GM19238 (cell line): ENCODE results near the gene DLGAP4.
"Not testable (repeated sequence)": the region's sequence is repeated elsewhere in the genome, so short reads cannot be mapped to it uniquely, and the experiment has no call there.

ENCODE experiments used
- DNase-seq: peaks from one replicate; pipeline ENCODE4 v3.0.0; 2011; ENCODE audit warnings: low spot score; ENCODE audit not compliant: insufficient read length

The DLGAP4 gene

DNA sequence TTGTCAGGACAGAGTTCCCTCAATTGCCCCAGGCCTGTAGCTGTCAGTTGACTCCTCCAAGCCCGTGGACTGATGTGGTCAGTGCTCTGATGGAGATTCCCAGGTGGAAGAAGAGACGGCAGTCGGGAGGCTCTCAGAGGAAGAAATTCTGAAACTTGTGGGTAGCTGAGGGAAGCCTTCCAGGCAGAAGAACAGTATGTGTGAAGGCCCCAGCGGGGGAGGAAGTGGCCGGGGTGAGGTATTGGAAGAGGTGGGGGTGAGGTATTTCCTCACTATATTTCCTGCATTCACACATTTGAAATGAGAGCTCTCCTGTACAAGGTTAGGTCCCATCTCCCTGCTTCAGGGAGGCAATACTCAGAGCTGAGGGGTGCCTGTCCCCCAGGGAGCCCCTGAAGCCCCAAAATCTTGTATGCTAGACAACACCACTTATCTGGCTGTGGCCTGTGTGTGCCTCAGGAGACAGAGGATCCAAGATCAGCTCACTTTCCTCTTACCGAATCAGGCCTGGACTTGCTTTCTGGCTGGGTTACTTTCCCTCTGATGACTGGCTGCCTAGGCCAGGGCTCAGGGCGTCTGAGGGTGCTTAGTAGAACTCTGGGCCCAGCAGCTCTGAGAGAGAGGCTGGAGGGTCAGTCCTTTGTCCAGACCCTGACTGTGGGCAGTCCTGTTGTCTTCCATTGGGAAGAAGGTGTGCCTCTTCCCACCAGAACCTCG, 185.9 kb downstream of the DLGAP4 start:
- peak; percentile 58 for DNase-seq

DNA sequence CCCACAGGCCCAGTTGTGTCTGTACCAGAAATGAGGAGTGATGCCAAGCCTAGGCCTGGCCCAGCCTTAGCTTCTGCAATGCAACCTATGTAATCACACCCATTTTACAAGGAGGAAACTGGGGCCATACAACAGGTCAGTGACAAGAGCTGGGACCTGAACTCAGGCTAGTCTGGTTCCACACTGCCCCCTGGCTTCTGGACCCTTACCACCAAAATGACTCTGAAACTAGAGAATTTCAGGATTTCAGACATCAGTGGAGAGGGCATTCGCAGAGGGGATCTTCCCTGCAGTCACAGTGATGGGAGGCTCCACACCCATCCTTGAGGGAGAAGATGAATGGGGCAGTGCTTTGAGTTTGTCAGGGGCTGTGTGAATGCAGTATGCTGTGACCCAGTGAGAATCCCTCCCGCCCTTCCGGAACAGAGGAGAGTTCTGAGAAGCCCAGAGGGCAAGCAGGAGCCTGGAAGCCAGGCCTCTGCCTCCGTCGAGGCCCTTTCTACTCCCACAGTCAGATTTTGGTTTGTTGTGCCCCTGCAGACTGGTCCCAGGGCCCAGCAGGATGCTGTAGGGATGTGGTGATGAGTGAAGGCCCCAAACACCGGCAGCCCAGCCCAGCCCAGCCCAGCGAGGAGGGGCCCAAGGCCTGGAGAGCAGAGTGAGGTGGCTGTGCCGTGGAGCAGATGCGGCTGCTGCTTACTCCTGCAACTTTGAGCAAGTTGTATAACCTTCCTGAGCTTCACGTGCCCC, 187.1 kb downstream of the DLGAP4 start:
- DNase-seq, result no peak

DNA sequence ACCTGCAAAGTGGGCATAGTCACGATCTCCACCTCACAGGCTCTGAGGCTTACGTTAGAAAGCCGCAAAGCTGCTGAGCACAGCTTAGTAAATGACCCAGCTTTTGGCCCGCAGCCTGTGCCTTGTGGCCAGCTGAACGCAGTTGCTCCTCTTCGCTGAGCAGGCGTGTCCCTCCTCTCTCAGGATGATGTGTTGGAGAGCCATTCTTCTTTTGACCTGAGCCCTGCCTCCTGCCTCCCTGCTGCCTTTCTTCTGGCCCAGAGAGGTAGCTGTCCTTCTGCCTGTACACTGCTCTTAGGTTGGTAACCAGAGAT, 187.6 kb downstream of the DLGAP4 start:
- no peak for DNase-seq

DNA sequence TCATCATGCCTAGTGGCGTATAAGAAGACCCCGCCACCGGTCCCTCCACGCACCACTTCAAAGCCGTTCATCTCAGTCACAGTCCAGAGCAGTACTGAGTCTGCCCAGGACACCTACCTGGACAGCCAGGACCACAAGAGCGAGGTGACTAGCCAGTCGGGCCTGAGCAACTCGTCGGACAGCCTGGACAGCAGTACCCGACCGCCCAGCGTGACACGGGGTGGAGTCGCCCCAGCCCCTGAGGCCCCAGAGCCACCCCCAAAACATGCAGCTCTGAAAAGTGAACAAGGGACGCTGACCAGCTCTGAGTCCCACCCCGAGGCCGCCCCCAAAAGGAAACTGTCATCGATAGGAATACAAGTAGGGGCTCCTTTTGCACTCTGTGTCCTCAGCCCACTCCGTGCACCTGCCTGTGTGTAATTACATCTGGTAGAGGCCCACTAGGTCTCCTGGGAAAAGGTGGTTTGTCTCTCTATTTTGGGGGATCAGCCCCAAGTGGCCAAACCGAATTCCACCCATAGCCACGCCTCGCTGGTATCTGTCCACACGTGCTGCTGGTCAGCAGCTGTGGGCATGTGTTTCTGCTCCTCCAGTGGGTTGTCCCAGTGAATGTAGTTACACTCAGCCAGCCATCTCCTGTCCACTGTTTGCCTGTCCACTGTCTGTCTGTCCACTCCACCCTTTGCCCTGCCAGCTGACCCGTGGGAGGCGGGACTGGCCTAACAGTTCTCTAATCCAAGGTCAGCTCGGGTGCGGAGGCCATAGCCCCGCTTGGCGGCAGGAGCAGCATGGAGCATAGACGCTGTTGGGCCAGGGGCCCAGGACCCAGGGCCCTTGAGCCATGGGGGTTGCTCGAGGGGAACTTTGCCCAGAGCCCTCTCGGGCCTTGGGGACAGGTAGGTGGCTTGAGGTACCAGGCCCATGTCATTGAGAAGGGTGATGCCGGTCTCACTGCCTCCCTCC, 190.8 kb downstream of the DLGAP4 start:
- DNase-seq, result no peak

DNA sequence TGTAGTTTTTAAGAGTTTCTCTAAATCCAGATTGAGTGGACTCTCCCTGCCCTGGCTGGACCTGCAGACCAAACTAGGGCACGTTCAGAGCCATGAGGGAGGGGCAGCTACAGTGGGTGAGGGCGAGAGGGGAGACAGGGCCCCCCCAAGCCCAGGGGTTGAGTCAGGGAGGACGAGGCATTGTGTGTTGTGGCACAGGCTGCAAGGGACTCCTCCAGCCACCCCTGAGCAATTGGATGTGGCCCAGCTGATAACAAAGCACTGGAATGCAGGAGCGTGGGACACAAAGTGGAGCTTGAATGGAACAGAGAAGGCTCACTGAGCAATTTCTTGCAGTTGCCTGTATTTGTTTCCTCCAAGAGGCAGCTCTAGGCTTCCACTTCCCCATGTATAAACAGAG, 191.7 kb downstream of the DLGAP4 start:
- no peak for DNase-seq

DNA sequence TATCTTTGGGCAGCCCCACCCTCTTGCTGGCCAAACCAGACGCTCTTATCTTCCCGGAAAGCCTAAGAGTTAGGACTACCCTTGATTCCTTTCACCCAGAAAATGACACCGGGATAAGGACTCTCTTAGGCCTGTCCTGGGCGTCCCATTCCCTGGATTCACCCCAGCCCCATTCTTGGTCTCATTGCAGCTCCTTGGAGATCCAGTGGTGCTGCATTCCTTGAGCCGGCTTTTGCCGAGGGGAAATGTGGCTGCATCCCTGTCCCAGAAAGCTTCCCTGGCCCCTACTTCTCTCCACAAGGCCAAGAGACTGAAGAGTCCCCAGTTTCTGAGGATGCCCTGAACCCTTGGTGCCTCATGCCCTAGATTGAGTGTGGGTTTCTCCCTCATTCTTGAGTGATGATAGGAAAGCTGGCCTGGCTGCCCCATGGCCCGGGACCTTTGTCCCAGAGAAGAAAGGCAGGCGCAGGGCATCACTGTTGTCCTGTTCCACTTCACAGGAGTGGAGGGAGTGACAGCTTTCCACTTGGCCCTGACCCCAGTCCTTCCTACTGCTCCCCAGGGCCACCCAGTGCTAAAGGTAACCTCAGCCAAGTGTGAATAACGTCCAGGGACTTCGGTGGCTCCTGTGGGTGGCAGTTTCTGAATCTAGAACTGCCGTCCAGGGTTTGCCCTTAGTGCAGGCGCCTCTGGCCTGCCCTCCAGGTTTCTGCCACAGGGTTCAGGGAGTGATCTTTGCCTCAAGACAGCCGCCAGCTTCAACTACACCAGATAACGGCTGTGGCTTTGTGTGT, 192.4 kb downstream of the DLGAP4 start:
- no peak for DNase-seq

DNA sequence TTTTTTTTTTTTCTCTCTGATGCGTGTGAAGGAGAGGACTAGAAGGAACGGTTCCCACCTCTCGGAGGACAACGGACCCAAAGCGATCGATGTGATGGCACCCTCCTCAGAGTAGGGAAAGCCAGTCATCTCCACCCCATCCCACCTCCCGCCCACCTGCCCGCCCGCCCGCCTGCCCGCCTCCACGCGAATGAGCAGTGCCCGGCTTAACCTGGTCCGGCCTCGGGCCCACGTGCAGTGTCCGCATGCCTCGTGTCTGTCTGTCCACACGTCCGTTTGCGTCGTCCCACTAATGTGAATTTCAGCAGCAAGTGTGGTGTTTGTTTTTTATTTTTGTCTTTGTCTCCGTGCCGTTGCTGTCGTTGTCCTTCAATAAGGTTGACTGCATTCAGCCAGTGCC, 193.1 kb downstream of the DLGAP4 start:
- no peak for DNase-seq

DNA sequence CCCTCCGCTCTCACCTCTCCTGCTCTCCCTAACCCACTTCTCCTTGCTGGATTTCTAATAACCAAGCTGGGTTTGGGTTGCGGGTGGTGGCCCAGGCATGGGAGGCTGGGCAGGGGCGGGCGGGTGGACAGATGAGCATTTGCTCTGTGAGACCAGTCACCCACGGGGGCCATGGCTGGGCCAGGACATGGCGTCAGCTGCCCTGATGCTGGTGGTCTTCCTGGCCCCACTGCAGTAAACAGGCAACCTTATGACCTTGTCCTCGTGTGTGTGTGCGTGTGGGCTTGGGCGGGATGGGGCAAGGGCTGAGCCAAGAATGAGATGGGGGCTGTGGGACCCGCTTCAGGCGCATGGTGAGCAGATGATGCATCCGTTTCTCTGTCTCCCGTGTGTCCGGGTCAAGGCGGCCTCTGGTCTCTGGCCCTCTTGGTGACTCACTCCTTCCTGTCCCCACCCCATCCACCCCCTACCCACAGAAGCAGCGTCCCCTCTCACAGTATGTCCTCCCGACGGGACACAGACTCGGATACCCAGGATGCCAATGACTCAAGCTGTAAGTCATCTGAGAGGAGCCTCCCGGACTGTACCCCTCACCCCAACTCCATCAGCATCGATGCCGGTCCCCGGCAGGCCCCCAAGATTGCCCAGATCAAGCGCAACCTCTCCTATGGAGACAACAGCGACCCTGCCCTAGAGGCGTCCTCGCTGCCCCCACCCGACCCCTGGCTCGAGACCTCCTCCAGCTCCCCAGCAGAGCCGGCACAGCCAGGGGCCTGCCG, 193.8 kb downstream of the DLGAP4 start:
- no peak for DNase-seq

DNA sequence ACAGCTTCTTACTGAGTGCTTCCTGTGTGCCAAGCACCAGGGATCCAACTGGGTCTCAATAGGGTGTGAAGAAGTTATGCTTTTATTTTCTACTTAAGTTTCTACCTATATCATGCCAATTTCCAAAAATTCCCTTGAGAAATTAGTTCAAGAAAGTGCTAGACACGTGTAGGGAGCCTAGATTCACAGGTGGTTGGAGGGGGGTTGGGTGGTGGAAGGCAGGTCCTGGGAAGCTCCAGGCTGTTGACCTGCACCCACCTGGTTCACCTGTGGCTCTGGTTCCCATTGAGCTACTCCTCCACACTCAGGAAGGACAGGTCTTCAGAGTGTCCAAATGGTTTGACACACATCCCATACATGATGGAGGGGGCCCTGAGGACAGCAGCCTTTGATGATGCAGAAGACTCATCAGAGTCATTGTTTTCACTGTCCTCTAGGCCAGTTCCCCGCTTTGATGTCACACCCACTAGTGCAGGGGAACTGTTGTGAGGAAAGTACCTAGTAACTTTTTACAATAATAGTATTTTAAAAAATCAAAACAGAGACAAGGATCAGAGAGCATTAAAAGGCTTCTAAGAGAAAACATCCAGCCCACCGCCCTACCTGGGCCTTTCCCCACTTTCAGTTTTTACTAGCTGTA, 195.3 kb downstream of the DLGAP4 start:
- no peak for DNase-seq

DNA sequence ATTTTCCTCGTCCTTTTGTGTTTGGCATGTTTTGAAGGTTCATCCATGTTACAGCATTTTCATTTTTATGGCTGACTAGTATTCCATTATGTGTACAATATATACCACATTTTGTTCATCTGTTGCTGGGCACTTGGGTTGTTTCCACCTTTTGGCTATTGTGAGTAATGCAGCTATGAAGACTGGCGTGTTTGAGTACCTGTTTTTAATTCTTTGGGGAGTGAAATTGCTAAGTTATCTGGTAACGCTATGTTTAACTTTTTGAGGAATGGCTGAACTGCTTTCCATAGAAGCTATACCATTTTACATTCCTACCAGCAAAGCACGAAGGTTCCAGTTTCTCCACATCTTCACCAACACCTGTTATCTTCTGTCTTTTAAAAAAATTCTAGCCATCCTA, 198.2 kb downstream of the DLGAP4 start:
- no peak for DNase-seq

DNA sequence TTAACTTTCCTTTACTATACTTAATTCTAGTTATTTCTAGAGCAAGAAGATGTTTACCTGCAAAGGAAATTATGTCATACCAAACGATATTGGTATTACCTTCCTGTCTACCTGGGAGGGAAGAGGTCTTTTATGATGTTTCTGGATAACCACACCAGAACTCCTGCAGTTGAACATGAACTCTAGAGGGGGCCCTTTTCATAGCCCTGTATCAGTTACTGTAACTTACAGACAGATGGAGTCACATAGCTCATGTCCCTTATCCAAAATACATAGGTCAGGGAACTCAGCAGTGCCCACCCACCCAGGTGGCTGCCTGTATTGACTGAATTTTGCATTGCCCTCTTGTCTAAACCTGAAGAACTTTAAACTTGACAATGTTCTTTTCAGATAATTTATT, 200.1 kb downstream of the DLGAP4 start:
- no peak for DNase-seq

DNA sequence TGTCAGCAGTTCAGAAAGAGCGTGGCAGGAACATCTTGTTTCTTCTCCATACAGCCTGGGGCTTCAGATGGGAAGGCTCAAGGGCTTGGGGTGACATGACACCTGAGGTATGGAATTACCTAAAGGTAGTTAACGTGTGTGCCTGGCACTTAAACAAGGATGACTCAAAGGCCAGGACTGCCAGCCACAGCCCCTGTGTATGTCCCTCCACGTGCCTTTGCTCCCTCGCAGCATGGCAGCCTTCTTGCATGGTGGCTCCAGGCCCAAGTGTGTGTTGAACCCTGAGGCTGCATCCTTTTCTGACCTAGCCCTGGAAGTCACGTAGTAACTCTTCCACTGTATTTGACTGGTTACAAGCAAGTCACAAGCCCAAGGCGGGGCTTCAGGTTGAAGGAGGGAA, 201.6 kb downstream of the DLGAP4 start:
- no peak for DNase-seq

DNA sequence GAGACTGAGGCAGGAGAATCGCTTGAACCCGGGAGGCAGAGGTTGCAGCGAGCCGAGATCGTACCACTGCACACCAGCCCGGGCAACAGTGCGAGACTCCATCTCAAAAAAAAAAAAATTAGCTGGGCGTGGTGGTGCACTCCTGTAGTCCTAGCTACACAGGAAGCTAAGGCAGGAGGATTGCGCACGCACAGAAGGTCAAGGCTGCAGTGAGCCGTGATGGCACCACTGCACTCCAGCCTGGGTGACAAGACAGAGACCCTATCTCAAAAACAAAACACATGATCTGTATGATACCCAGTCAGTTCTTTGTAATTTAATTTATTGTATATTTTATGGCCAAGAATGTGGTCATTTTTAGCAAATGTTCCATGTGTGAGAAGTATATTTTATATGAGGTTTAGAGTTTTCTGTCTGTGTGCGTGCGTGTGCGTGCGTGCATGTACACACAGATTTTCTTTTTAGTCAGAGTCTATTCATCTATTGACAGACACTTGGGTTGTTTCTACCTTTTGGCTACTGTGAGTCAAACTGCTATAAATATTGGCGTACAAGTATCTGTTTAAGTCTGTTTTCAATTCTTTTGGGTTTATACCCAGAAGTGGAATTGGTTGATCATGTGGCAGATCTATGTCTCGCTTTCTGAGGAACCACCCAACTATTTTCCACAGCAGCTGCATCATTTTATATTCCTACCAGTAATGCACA, 213.0 kb downstream of the DLGAP4 start:
- DNase-seq, result no peak

DNA sequence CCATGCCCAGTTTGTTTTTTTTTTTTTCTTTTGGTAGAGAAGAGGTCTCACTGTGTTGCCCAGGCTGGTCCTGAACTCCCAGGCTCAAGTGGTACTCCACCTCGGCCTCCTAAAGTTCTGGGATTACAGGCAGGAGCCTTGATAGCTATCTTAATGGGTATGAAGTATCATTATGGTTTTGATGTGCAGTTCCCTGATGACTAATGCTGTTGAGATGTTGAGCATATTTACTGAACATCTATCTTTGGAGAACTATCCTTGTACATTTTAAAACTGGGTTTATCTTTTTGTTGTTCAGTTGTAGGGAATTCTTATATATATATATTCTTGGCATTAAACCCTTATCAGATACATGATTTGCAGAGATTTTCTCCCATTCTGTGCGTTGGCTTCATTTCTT, 213.8 kb downstream of the DLGAP4 start:
- DNase-seq, result no peak

DNA sequence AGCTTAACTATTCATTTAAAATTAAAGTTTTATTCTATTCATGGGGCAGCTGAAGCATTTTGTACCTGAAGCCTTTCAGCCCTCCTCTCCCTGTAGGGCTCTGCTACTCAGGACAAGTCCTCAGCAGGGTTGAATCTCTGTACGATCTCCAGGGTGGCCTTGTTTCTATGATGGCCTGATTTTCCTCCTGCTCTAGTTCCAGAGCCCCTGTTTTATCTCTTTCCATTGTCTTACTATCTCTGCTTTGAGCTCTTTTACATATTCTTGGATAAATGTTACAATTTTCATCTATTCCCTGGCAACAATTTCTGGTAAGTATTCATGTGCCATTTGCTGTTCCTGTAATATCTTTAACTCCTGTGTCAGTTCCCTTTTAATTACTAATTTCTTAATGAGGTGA, 215.4 kb downstream of the DLGAP4 start:
- DNase-seq, result no peak

DNA sequence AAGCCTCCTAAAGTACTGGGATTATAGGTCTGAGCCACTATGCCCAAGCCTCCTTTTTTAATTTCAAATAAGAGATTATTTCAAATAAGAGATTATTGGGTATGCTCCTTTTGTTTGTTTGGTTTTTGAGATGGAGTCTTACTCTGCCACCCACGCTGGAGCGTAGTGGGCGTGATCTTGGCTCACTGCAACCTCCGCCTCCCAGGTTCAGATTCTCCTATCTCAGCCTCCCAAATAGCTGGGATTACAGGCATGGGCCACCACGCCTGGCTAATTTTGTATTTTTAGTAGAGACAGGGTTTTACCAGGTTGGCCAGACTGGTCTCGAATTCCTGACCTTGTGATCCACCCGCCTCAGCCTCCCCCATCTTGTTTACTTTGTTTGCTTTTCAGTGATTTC, 216.3 kb downstream of the DLGAP4 start:
- not testable (repeated sequence) for DNase-seq

DNA sequence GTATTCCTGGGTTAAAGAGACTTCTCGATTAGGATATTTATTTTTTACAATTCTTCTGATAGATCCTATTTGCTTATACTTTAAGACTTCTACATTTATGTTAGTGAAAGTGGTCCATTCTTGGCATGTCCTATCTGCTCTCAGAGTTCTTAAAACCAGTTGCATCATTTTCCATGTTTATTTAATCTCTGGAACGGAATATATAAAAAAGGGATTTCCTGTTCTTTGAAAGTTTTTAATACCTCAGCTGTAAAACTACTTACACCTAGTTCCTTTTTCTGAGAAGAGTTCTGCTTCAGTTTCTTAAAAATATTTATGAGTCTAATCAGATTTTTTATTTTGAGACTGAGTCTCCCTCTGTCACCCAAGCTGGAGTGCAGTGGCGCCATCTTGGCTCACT, 217.2 kb downstream of the DLGAP4 start:
- no peak for DNase-seq

DNA sequence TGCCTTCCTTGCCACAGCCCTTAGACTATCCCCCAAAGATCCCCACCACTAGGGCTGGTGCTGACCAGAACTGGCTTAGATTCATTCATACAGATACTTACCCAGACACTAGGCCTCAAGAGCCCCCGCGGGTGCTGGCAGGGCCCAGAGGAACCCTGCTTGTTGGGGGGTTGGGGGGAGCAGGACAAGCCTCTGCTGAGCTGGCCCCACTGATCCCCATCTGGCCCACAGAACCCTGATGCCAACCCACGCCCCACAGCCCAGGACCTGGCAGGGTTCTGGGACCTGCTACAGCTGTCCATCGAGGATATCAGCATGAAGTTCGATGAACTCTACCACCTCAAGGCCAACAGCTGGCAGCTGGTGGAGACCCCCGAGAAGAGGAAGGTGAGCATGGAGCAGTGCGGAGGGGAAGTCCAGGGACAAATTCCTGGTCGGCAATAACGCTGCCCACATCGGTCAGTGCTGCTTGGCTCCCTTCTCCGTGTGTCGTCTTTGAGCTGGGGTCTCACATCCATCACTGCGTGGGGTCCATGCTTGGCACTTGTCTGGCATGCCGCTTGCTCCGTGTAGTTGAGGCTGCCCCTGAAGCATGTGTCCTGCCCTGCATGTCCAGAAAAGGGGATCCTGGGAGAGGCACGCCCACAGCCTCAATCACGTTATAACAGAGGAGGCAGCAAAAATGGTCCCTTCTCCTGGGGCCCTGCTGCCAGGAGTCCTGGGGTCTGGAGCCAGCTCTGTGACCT, 219.7 kb downstream of the DLGAP4 start:
- DNase-seq, result no peak

DNA sequence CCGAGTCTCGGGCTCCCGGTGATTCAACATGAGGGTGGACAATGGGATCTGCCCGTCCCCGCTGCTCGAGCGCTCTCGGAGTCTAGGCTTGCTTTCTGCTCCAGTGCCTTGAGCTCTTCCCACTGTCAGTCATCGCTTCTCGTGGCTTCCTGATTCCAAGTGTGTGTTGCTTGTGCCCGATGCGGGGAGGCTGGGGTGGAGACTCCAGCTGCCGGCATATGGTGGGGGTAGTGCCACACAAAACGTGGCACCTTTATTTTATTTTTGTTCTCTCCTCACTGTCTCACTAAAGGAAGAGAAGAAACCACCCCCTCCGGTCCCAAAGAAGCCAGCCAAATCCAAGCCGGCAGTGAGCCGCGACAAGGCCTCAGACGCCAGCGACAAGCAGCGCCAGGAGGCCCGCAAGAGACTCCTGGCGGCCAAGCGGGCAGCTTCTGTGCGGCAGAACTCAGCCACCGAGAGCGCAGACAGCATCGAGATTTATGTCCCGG, 220.4 kb downstream of the DLGAP4 start:
- DNase-seq, result no peak
